ENCODE measurements around the gene NDST1. TPM values are rescaled to one million over a fixed set of nuclear protein-coding genes. Genes with fewer than 3 reads are reported as not detected.

NDST1 gene
- total RNA-seq, 1 experiment from 2014 or later = 42.6 TPM

GRCh38 chr5:150503386-150503785 is 4.5 kb upstream of the NDST1 start:
- H3K36me3 ChIP-seq (ENCODE audit: low read depth, low read length) = peaks cover 9% of the 10 kb centered on the region; the same call in 1 of the 2 replicates
- H3K9ac ChIP-seq (ENCODE audit: low read length) = no peak overlapping the region
- H3K27ac ChIP-seq (ENCODE audit: low read length) = no peak overlapping the region
- H3K79me2 ChIP-seq (ENCODE audit: low read length) = peaks cover 99% of the 10 kb centered on the region
- no peak for DNase-seq
- H4K20me1 ChIP-seq (ENCODE audit: low read length) = peaks cover 34% of the 10 kb centered on the region; the same call in 1 of the 2 replicates
- no peak overlapping the region for H3K4me2 ChIP-seq (ENCODE audit: low read length)
- peaks cover 14% of the 10 kb centered on the region for H3K4me1 ChIP-seq (ENCODE audit: insufficient read depth, low read length)
- no peaks in the 10 kb centered on the region for H3K9me3 ChIP-seq (ENCODE audit: low read length)
- ChIA-PET POLR2A (ENCODE audit: unreplicated experiment) (no interaction called here), CTCF (no interaction called here)
- H3F3A ChIP-seq (ENCODE audit: low read length, unreplicated experiment) = no peaks in the 10 kb centered on the region
- no TSS peak for BruUV-seq (replicated peaks)
- ATAC-seq = no peak
- no peaks in the 10 kb centered on the region for H3K27me3 ChIP-seq (ENCODE audit: low read length)
- no peak overlapping the region for H2AFZ ChIP-seq (ENCODE audit: low read length)
- no peak overlapping the region for H3K4me3 ChIP-seq (ENCODE audit: low read length)
- intact Hi-C loops (cut with micrococcal nuclease) = no loop called here
- TF ChIP-seq EZH2 (IDR thresholded peaks at IDR 0.05; ENCODE audit: low read length, unreplicated experiment) = no peak
- no peak for TF ChIP-seq CTCF (conservative IDR thresholded peaks at IDR 0.05; ENCODE audit: low read depth, low read length)
- TF ChIP-seq EZH2phosphoT487 (IDR thresholded peaks at IDR 0.05; ENCODE audit: borderline replicate concordance, low read length) = no peak
- H3K9me2 ChIP-seq (replicated peaks; ENCODE audit: low read length) = no peaks in the 10 kb centered on the region

GRCh38 chr5:150503977-150504620 is 3.8 kb upstream of the NDST1 start:
- no peak for ATAC-seq
- TF ChIP-seq EZH2phosphoT487 (IDR thresholded peaks at IDR 0.05; ENCODE audit: borderline replicate concordance, low read length) (no peak), EZH2 (IDR thresholded peaks at IDR 0.05; ENCODE audit: low read length, unreplicated experiment) (no peak), CTCF (conservative IDR thresholded peaks at IDR 0.05; ENCODE audit: low read depth, low read length) (no peak)
- H3K4me1 ChIP-seq (ENCODE audit: insufficient read depth, low read length) = peaks cover 7% of the 10 kb centered on the region; the same call in 1 of the 2 replicates
- no peak overlapping the region for H2AFZ ChIP-seq (ENCODE audit: low read length)
- POLR2A ChIA-PET (ENCODE audit: unreplicated experiment) = no interaction called here
- no peaks in the 10 kb centered on the region for H3K9me2 ChIP-seq (replicated peaks; ENCODE audit: low read length)
- H3K27ac ChIP-seq (ENCODE audit: low read length) = no peak overlapping the region
- H3K9me3 ChIP-seq (ENCODE audit: low read length) = no peaks in the 10 kb centered on the region
- H3K9ac ChIP-seq (ENCODE audit: low read length) = no peak overlapping the region
- no peaks in the 10 kb centered on the region for H3K27me3 ChIP-seq (ENCODE audit: low read length)
- H3K4me3 ChIP-seq (ENCODE audit: low read length) = no peak overlapping the region
- H3K36me3 ChIP-seq (ENCODE audit: low read depth, low read length) = peaks cover 6% of the 10 kb centered on the region; the same call in 1 of the 2 replicates
- CTCF ChIA-PET = no interaction called here
- H4K20me1 ChIP-seq (ENCODE audit: low read length) = peaks cover 27% of the 10 kb centered on the region; the same call in 1 of the 2 replicates
- intact Hi-C loops (cut with micrococcal nuclease) = no loop called here
- no TSS peak for BruUV-seq (replicated peaks)
- no peak for DNase-seq
- no peaks in the 10 kb centered on the region for H3F3A ChIP-seq (ENCODE audit: low read length, unreplicated experiment)
- H3K4me2 ChIP-seq (ENCODE audit: low read length) = no peak overlapping the region
- H3K79me2 ChIP-seq (ENCODE audit: low read length) = peaks cover 99% of the 10 kb centered on the region

- TF ChIP-seq EZH2 (IDR thresholded peaks at IDR 0.05; ENCODE audit: low read length, unreplicated experiment) (no peak), EZH2phosphoT487 (IDR thresholded peaks at IDR 0.05; ENCODE audit: borderline replicate concordance, low read length) (no peak), CTCF (conservative IDR thresholded peaks at IDR 0.05; ENCODE audit: low read depth, low read length) (no peak)
- Histone ChIP-seq H3K36me3 (ENCODE audit: low read depth, low read length) (peaks cover 5% of the 10 kb centered on the region; the same call in 1 of the 2 replicates), H3K9ac (ENCODE audit: low read length) (no peak overlapping the region), H3K4me1 (ENCODE audit: insufficient read depth, low read length) (peaks cover 7% of the 10 kb centered on the region; the same call in 1 of the 2 replicates), H3K27me3 (ENCODE audit: low read length) (no peaks in the 10 kb centered on the region), H3K4me3 (ENCODE audit: low read length) (no peak overlapping the region), H3K79me2 (ENCODE audit: low read length) (peaks cover 96% of the 10 kb centered on the region), H3K27ac (ENCODE audit: low read length) (no peak overlapping the region), H3K9me2 (replicated peaks; ENCODE audit: low read length) (no peaks in the 10 kb centered on the region), H2AFZ (ENCODE audit: low read length) (no peak overlapping the region), H4K20me1 (ENCODE audit: low read length) (peaks cover 20% of the 10 kb centered on the region; the same call in 1 of the 2 replicates), H3K9me3 (ENCODE audit: low read length) (no peaks in the 10 kb centered on the region), H3K4me2 (ENCODE audit: low read length) (no peak overlapping the region), H3F3A (ENCODE audit: low read length, unreplicated experiment) (no peaks in the 10 kb centered on the region)
- POLR2A ChIA-PET (ENCODE audit: unreplicated experiment) = no interaction called here
- DNase-seq = no peak
- CTCF ChIA-PET = no interaction called here
- BruUV-seq (replicated peaks) = no TSS peak
- ATAC-seq = no peak
- intact Hi-C loops (cut with micrococcal nuclease) = no loop called here
Measured at GRCh38 chr5:150505041-150505511, 2.9 kb upstream of the NDST1 start.
